HepG2 (cell line): ENCODE data around the gene TPPP3. TPM values are rescaled to one million over a fixed set of nuclear protein-coding genes. Genes with fewer than 3 reads are reported as not detected.

Experiments used
- ONECUT2 ChIP-seq: sonication (generic); formaldehyde crosslinking; IDR thresholded peaks from 2 replicates; pipeline ENCODE4 v1.4.0; 2020; ENCODE audit warnings: missing genetic modification reagents
- SP1 ChIP-seq, 2 experiments: fragments of 450-650 bp in 1 of 2; sonication (generic) in 1 of 2; formaldehyde crosslinking in 1 of 2; IDR thresholded peaks; 2 replicates each; pipeline versions ENCODE4 v1.4.0 to v1.6.1; 2016 to 2020; ENCODE audit warnings: missing genetic modification reagents in 1 of 2
- TBP ChIP-seq: sonication (generic); formaldehyde crosslinking; IDR thresholded peaks from 2 replicates; pipeline ENCODE4 v1.5.0; 2020; ENCODE audit warnings: missing genetic modification reagents
- TCF12 ChIP-seq, 2 experiments: fragments of 450-650 bp in 1 of 2; sonication (generic) in 1 of 2; formaldehyde crosslinking in 1 of 2; IDR thresholded peaks; 2 replicates each; pipeline versions ENCODE4 v1.6.1 to v1.8.0; 2017 to 2022; ENCODE audit warnings: antibody characterized with exemption in 1 of 2, mild to moderate bottlenecking in 1 of 2, missing genetic modification reagents in 1 of 2, moderate library complexity in 1 of 2
- ZFP82 ChIP-seq: sonication (generic); formaldehyde crosslinking; IDR thresholded peaks from 2 replicates; pipeline ENCODE4 v1.5.1; 2020; ENCODE audit warnings: mild to moderate bottlenecking, missing genetic modification reagents, borderline replicate concordance
- ZNF451 ChIP-seq: sonication (generic); formaldehyde crosslinking; IDR thresholded peaks from 2 replicates; pipeline ENCODE4 v1.5.0; 2020; ENCODE audit warnings: mild to moderate bottlenecking, missing genetic modification reagents
- ZNF616 ChIP-seq: sonication (generic); formaldehyde crosslinking; IDR thresholded peaks from 2 replicates; pipeline ENCODE4 v1.5.0; 2020; ENCODE audit warnings: low read depth, mild to moderate bottlenecking, missing genetic modification reagents
- polyA plus RNA-seq, 8 experiments: library from polyadenylated mRNA; depleted of rRNA in 3 of 8; stranded (reverse) in 7 of 8; unstranded in 1 of 8; fragments of >200 nt; fragmentation: Illumina TruSeq in 4 of 8; extraction: Trizol in 4 of 8; gene quantifications; 2 replicates each; pipeline versions ENCODE4 v1.2.1 to v1.2.3, GENCODE V29; 2011 to 2016; ENCODE audit warnings: low read depth in 4 of 8, missing spikeins in 1 of 8, mixed read lengths in 1 of 8; ENCODE audit not compliant: insufficient read depth in 1 of 8
- total RNA-seq, 5 experiments: library from RNA; depleted of rRNA; stranded (reverse); fragments of >200 nt; fragmentation: Illumina TruSeq; extraction: Trizol; gene quantifications; 2 replicates each; pipeline ENCODE4 v1.2.3, GENCODE V29; 2016; ENCODE audit warnings: low read depth in 1 of 5
- TF ChIP-seq, protein P1 (sequence below): IDR thresholded peaks from 2 replicates; pipeline ENCODE4 v1.6.1; 2016; ENCODE audit warnings: low read depth, control low read depth
- TF ChIP-seq, protein P2 (sequence below): sonication (generic); formaldehyde crosslinking; IDR thresholded peaks from 2 replicates; pipeline ENCODE4 v1.9.0; 2021; ENCODE audit warnings: missing genetic modification reagents, borderline replicate concordance
- TF ChIP-seq, protein P3 (sequence below): sonication (generic); formaldehyde crosslinking; conservative IDR thresholded peaks from 2 replicates; pipeline ENCODE4 v1.4.0; 2020; ENCODE audit warnings: missing genetic modification reagents

The TPPP3 gene
- total and polyA plus RNA-seq, 2 of the 13 experiments (the other 11 are each of a cell fraction or from before 2014, with no cell fraction given) = 0.16 to 0.44 TPM

DNA sequence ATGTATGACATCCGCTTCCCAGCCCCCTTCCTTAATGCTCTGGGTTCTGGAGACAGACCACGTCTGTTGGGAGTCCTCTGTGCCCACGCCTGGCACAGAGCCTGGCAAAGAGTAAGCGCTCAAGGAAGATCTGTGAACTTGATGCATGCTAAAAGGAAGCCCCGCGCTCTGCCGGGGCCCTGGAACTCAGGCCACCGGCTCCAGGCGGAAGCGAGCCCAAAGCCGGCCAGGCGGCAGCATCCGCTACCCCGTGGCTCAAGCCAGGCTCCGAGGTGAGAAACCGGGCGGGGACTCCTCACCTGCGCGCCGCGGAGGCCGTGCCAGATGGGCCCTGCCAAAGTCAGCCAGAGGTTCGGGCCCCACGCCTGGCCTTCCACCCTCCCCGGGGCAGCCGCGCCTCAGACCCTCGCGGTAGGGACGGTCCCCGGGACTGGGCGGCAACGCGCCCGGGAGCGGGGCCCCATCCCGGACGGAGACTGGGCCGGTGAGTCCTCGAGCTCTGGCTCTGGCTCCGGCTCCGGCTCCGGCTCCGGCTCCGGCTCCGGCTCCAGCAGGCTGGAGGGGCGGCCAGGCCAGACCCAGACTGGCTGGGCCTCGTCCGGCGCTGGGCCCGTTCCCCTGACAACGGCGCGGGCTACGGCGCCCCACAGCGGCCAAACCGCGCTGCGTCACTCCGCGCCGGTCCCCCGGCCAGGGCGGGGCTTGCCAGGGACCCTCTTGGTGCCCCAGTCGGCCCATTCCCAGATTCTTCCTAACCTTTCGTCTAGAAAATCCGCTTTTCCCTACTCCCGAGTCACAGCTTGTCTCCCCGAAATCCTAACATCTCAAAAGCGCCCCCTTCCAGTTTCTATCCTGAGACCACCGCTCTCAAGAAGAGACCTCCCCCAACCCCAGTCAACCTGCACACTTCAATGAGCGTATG is 22.8 kb upstream of the TPPP3 start, which contains the start of gene ZDHHC1 (continued):
- no peak for TF ChIP-seq ONECUT2 (CRISPR knock-in tag)
- peak; percentile 66; the same call in 1 of the 2 replicates for TF ChIP-seq TBP (CRISPR knock-in tag)
- TF ChIP-seq, protein P1, sequence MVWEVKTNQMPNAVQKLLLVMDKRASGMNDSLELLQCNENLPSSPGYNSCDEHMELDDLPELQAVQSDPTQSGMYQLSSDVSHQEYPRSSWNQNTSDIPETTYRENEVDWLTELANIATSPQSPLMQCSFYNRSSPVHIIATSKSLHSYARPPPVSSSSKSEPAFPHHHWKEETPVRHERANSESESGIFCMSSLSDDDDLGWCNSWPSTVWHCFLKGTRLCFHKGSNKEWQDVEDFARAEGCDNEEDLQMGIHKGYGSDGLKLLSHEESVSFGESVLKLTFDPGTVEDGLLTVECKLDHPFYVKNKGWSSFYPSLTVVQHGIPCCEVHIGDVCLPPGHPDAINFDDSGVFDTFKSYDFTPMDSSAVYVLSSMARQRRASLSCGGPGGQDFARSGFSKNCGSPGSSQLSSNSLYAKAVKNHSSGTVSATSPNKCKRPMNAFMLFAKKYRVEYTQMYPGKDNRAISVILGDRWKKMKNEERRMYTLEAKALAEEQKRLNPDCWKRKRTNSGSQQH (CRISPR knock-in tag) = peak; percentile 66; the same call in 1 of the 2 replicates
- peak; percentile 83; the same call in 1 of the 2 replicates for TF ChIP-seq ZNF451 (CRISPR knock-in tag)
- TF ChIP-seq SP1 (IDR thresholded peaks at IDR 0.05) = no peak
- peak; percentile 56; the same call in 1 of the 2 replicates for TF ChIP-seq SP1 (CRISPR knock-in tag; IDR thresholded peaks at IDR 0.05)
- TF ChIP-seq TCF12 (IDR thresholded peaks at IDR 0.05) = no peak
- TF ChIP-seq TCF12 (CRISPR knock-in tag; IDR thresholded peaks at IDR 0.05) = peak; percentile 39; the same call in 1 of the 2 replicates
- 0 out of 2 replicates have a peak, but pooled peaks have one; percentile 45 for TF ChIP-seq ZNF616 (CRISPR knock-in tag)
- TF ChIP-seq, protein P2, sequence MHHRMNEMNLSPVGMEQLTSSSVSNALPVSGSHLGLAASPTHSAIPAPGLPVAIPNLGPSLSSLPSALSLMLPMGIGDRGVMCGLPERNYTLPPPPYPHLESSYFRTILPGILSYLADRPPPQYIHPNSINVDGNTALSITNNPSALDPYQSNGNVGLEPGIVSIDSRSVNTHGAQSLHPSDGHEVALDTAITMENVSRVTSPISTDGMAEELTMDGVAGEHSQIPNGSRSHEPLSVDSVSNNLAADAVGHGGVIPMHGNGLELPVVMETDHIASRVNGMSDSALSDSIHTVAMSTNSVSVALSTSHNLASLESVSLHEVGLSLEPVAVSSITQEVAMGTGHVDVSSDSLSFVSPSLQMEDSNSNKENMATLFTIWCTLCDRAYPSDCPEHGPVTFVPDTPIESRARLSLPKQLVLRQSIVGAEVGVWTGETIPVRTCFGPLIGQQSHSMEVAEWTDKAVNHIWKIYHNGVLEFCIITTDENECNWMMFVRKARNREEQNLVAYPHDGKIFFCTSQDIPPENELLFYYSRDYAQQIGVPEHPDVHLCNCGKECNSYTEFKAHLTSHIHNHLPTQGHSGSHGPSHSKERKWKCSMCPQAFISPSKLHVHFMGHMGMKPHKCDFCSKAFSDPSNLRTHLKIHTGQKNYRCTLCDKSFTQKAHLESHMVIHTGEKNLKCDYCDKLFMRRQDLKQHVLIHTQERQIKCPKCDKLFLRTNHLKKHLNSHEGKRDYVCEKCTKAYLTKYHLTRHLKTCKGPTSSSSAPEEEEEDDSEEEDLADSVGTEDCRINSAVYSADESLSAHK (CRISPR knock-in tag) = no peak; the same call in 1 of the 2 replicates
- TF ChIP-seq, protein P3, sequence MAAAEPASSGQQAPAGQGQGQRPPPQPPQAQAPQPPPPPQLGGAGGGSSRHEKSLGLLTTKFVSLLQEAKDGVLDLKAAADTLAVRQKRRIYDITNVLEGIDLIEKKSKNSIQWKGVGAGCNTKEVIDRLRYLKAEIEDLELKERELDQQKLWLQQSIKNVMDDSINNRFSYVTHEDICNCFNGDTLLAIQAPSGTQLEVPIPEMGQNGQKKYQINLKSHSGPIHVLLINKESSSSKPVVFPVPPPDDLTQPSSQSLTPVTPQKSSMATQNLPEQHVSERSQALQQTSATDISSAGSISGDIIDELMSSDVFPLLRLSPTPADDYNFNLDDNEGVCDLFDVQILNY (CRISPR knock-in tag) = 0 out of 2 replicates have a peak, but pooled peaks have one; percentile 17
- peak; percentile 77; the same call in 1 of the 2 replicates for TF ChIP-seq ZFP82 (CRISPR knock-in tag)
- TF ChIP-seq, all 625 proteins: peak for 246
